GM18508 (cell line): ENCODE results near the gene MLXIP.

Experiments used
- ATAC-seq: cut with Tn5 transposase; IDR thresholded peaks from one replicate; pipeline ENCODE4 v1.9.1; 2021; ENCODE audit warnings: moderate number of reproducible peaks; ENCODE audit not compliant: insufficient read depth, unreplicated experiment

MLXIP gene

GRCh38 chr12:122141911-122142725 is 63.6 kb downstream of the MLXIP start:
- no peak for ATAC-seq

- no peak for ATAC-seq
Measured at GRCh38 chr12:122142857-122143256, 64.3 kb downstream of the MLXIP start.

GRCh38 chr12:122144885-122145284 is 66.3 kb downstream of the MLXIP start:
- no peak for ATAC-seq

- ATAC-seq, result no peak
Measured at GRCh38 chr12:122145505-122146330, 67.2 kb downstream of the MLXIP start.

- no peak for ATAC-seq
Measured at GRCh38 chr12:122147514-122148290, 69.1 kb downstream of the MLXIP start.

GRCh38 chr12:122148657-122149056 is 70.1 kb downstream of the MLXIP start:
- no peak for ATAC-seq

- ATAC-seq, result no peak
Measured at GRCh38 chr12:122150127-122150681, 71.6 kb downstream of the MLXIP start.

- ATAC-seq, result no peak
Measured at GRCh38 chr12:122152754-122153153, 74.2 kb downstream of the MLXIP start.

- no peak for ATAC-seq
Measured at GRCh38 chr12:122155705-122156104, 77.1 kb downstream of the MLXIP start.

- no peak for ATAC-seq
Measured at GRCh38 chr12:122158700-122159285, 80.2 kb downstream of the MLXIP start.

- ATAC-seq, result no peak
Measured at GRCh38 chr12:122159882-122160281, 81.3 kb downstream of the MLXIP start.

- ATAC-seq, result no peak
Measured at GRCh38 chr12:122160761-122161160, 82.2 kb downstream of the MLXIP start.

- ATAC-seq, result no peak
Measured at GRCh38 chr12:122161682-122162081, 83.1 kb downstream of the MLXIP start.

GRCh38 chr12:122162976-122163375 is 84.4 kb downstream of the MLXIP start:
- ATAC-seq, result no peak

- no peak for ATAC-seq
Measured at GRCh38 chr12:122166422-122167349, 88.1 kb downstream of the MLXIP start.

- no peak for ATAC-seq
Measured at GRCh38 chr12:122167356-122167925, 88.9 kb downstream of the MLXIP start.

GRCh38 chr12:122168492-122168891 is 89.9 kb downstream of the MLXIP start:
- ATAC-seq, result no peak

- no peak for ATAC-seq
Measured at GRCh38 chr12:122171399-122171798, 92.8 kb downstream of the MLXIP start.
